Ovary (tissue), 3 donors: ENCODE results near the gene CNBD2.
"Not testable (repeated sequence)": the region's sequence is repeated elsewhere in the genome, so short reads cannot be mapped to it uniquely, and the experiment has no call there.

Experiments
- CTCF ChIP-seq, 3 donors: fragments of 450-650 bp in 2 of 3; fragments of 200-600 bp in 1 of 3; IDR thresholded peaks; one replicate each; pipeline versions ENCODE4 v1.5.1 to v1.8.0; 2016 to 2022; ENCODE audit warnings: antibody characterized with exemption in 3 of 3, mild to moderate bottlenecking in 1 of 3
- EP300 ChIP-seq: sonication (generic); formaldehyde crosslinking; IDR thresholded peaks from one replicate; pipeline ENCODE4 v1.6.1; 2017; ENCODE audit warnings: antibody characterized with exemption
- POLR2A ChIP-seq: fragments of 450-650 bp; IDR thresholded peaks from one replicate; pipeline ENCODE4 v1.6.1; 2017; ENCODE audit warnings: antibody characterized with exemption, mild to moderate bottlenecking, moderate library complexity
- donor health status: DM: no; HTN: no; CAD: no.

- TF ChIP-seq CTCF (IDR thresholded peaks at IDR 0.05); EP300; POLR2A: not testable (repeated sequence)
Observed at GRCh38 chr20:35952080-35952479, 16.3 kb upstream of the CNBD2 start.
